CD4-positive, alpha-beta T cell treated with Interleukin-21 for 1 hour (primary cell): Measurements from ENCODE around the gene PAXX.
A peak's percentile ranks its signal among the peaks of the same experiment; 100 is the strongest.

ENCODE experiments used
- DNase-seq: peaks from one replicate; pipeline ENCODE4 v3.0.0-alpha.2; 2020

The PAXX gene

DNA sequence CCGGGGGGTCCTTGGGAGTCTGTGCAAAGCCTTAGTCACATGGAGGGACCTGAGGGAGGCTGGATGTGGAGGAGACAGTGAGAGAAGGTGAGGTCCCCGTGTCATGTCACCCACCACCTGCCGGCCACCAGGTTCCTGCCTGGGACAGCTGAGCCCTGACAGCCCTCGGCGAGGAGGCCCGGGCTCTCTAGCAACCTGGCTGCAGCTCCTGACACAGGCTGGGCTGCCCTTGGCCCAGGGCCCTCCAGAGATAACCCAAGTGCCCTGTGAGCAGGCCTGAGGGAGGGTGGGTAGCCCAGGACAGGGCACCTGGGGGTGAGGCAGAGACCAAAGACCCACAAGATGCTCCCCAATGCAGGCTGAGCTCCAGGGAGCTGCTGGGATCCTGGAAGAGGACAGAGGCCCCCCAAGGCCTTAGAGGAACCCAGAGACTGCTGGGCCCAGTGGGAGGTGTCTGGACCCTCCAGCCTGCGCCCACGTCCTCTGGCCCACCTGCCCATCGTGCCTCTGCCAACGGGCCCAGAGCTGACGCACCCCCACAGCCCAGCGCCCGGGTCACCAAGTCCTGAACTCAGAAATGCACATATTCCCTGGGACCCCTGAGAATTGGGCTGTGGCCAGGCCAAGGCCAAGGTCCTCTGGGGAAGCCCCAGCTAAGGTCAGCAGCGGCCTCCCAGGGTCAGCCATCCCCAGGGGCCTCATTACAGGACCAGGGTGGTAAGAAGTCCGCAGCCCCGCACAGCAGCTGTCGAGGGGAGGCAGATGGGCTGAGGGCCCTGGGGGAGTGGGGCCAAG, 23.7 kb upstream of the PAXX start:
- no peak for DNase-seq

DNA sequence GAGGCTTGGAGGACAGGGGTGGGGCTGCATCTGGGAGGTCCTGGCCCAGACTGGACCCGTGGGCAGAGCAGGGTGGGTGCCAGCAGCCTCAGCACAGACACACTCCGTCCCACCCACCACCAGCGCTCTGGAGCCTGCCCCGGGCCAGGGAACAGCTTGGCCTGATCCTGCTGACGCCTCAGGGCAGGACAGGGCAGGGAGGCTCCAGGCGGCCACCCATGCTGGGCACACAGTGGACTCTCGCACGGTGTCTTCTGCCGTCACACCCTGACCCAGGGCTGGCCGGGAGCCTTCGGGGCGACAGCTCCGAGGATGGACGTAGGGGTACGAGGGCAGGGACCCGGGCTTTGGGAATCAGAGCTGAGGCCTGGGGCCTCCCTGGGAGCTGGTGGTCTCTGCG, 23.1 kb upstream of the PAXX start:
- DNase-seq = no peak

DNA sequence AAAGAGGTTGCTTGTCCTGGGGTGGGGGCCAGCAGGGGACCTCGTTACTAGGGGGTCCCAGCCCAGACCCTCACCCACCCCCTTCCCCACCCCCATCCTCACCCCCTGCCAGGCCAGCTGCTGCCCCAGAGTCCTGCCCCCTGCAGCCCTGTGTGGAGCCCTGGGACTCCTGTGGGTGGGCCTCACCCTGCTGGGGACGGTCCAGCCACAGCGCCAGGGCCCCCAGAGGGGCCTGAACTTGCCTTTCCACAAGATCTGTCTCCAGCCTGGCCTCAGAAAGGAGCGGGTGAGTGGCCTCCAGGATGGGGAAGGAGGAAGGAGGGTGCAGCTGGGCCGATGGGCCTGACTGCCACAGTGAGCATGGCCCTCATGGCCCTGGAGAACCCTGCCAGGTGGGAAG, 22.4 kb upstream of the PAXX start:
- no peak for DNase-seq

DNA sequence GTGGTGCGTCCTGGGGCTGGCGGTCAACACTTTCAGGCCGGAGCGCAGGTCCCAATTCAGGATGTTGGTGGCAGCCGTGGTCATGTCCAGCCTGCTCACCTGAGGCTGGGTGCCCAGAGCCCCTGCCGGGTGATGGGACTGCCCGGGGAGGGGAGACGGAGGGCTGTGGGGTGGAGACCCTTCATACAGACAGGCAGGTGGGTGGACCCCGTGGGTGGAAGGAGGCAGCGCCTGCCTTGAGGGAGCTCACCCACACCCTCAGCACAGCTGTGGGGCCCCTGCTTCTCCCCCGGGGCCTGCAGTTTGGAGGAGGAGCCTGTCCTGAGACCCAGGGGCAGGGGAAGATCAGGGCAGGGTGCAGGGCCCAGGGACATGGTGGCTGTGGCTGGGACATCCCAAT, 21.9 kb upstream of the PAXX start:
- DNase-seq = no peak

DNA sequence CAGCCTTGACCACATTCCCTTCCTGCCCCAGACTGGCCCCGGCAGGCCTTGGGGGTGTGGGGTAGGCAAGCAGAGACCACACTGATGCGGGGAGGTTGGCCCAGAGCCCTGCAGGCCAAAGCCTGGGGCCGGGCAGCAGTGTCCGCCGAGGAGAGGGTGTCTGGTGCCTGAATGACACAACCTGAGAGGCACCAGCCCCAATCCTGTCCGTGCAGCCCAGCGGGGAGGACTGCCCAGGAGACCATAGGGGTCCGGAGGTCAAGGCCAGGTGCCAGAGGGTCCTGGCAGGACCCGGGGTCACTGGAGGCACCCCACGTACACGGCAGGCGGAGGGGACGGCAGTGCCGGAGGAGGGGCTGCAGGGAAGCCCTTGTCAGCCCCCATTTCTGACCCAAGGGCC, 20.5 kb upstream of the PAXX start:
- no peak for DNase-seq

DNA sequence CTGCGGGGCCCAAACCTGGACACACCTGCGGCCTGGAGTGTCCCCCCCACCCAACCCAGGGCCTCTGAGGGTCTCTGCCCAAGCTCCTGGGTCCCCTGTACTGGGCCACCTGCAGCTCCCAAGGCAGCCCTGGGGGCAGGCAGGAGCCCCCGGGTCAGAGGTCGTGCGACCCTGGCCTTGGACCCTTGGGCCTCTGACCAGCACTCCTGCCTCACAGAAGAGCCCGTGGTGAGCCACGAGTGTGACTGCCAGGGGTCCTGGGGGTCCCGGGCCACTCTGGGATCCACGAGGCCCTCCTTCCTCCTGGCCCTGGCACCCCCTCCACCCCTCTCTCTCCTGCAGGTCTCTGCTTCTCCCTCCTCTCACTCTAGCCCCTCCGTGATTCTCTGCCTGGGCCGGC, 19.9 kb upstream of the PAXX start:
- DNase-seq = no peak

DNA sequence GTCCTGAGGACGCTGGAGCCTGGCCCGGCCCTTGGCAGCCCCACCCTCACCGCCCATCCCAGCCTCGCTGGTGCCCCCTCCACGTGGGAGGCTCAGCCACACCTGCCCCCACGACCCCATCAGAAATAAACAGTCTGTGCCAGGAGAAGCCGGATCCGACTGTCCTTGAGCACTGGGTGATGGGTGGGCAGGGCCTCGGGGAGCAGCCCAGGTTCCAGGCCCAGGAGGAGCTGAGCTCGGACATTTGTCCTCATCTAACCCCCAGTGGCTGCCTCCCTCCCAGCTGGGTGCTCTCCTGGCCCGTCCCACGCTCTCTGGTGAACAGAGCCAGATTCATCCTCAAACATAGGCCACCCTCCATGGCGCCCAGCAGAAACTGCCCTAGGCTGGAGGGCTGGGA, 19.5 kb upstream of the PAXX start:
- DNase-seq = no peak

DNA sequence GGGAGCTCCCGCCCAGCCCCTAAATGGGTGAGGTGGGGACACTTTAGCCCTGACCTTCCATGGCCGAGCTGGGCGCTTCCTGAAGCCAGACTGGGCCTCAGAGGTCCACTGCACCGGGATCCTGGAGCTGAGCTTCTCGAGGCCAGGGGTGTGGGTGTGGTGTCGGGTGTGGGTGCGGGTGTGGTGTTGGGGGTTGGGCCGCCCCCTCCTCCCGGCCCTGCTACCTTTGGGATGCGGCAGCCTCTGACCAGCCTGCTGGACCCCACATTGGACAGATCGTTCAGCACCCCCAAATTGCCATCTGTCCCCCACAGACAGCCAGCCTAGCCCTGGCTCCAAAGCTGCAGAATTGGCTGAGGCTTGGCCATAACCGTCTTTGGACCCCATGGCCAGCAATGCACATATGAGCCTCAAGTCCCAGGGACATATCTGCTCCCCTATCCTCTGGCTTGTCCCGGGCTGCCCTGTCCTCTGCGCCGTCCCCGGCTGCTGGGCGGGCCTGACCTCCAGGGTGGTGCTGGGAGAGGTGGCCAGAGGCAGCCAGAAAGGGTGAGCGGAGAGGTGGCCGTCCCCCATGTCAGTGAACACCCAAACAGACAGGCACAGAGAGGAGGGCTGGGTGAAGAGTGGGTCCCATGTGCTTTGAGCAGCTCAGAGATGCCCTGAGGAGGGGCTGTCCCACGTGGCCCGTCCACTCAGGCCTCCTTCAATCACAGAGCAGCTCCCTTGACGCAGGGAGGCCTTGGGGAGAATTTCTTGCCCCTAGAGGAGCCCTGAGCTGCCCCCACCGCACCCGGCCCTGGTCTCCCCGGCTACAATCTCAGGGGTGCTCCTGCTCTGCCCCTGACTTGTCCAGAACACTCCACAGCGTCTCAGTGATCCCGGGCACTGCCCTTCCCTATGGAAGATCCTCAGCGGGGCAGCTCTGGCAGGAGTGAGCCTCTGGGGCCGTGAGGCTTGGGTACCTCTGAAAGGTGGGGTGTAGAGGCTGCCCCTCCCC, 18.3 kb upstream of the PAXX start:
- no peak for DNase-seq

DNA sequence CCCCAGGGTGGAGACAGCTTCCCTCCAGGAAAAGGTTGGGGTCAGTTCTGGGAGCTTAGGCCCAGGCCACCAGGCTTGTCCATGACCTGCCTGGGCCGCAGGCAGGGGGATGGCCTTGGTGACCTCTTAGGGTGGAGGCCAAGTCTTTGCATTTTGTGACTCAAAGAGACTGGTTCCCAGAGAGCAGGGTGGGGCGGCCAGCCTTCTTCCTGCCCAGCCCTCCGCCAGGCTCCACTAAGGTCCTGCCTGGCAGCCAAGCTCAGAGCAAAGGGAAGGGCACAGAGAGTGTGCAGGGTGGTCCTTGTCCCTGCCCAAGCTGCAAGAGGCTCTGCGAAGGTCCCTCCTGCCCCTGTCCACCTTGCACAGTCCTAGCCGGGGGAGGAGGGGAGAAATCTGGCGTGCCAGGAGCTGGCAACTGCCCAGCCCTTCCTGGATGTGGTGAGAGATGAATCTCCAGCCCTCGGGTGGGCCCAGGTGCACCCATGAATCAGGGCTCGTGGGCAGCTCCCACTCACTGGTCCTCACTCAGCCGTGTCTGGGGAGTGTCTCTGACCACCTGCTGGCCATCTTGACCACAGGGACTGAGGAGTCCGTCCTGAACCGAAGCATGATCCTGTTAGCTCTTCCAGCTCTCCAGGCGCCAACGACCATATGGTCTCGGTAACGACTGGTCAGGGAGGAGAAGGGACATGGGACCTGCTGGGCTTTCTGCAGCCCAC, 17.2 kb upstream of the PAXX start:
- DNase-seq = no peak

DNA sequence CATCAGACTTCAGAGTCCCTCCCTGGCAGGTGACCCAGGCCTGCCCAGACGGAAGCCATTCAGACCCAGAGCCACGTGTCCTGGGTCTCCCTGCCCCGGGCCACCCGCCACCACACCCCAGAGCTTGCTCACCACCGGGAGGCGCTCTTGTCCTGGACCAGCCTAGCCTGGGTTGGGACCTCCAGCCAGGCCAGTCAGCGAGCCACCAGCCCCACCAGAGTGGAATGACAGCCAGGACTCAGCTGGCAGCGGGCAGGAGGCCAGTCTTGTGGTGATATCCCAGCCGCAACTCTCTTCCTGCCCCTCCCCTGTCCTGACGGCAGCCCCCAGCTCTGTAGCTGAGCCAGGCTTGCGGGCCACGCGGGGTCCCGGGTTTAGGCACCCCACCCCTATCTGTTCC, 16.6 kb upstream of the PAXX start:
- DNase-seq = peak; percentile 43

DNA sequence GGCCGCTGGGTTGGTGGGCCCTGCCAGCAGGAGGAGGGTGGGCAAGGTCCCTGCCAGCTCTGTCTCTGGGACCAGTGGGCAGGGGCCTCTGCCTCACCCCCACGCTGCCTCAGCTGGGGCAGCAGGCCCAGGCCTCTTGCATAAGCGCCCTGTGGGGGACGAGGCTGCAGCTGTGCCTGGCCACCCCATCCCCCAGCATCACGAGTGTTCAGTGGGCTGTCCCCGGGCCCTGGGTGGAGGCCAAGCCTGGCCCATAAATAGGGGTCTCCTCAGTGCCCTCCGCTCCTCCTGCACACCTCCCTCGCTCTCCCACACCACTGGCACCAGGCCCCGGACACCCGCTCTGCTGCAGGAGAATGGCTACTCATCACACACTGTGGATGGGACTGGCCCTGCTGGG, 15.0 kb upstream of the PAXX start, which contains the start of gene PTGDS:
Gene PTGDS, plus strand, starts transcription at position 282 of the 400 bp plus-strand sequence. Its CDS starts 75 bp downstream, at position 357.
- DNase-seq = no peak

DNA sequence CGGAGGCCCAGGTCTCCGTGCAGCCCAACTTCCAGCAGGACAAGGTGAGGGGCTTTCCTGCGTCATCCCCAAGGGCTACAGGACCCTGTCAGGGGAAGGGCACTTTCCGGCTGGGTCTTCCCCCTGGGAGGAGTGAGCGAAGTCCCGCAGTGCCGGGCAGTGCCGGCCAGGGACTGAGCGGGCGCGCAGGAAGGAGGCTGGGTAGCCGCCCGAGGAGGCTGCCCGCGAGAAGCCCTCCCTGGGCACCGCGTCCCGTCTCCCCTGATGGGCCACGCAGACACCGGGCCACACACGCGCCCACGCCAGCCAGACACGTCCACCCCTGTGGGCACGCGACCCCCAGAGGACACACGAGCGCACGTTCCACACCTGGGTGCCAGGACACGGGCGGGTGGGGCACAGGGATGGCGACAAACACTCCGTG, 14.6 kb upstream of the PAXX start:
- DNase-seq = no peak

DNA sequence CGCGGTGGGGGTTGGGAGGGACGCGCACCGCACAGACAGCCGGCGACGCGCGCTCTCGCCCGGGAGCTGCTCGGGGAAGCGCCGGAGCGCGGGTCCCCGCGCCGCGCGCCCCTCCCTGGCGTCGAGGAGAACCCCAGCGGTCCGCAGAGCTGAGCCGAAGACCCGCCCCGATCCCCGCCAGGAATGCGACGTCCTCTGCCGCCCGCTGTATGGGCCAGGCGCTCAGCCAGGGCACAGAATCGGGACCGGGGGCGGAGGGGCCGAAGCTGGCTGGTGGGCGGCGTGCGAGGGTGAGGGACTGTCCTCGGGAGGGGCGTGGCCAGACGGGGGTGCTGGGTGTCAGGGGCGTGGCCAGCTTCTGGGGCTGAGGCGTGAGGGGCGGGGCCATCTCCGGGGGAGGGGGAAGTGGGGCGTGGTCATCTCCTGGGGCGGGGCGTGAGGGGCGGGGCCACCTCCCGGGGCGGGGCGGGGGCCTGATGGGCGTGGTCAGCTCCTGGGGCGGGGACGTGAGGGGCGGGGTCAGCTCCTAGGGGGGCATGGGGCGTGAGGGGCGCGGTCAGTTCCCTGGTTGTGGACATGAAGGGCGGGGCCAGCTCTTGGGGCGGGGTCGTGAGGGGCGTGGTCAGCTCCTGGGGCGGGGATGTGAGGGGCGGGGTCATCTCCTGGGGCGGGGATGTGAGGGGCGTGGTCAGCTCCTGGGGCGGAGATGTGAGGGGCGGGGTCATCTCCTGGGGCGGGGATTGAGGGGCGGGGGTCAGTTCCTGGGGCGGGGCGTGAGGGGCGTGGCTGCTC, 14.0 kb upstream of the PAXX start:
- DNase-seq = peak; percentile 75

DNA sequence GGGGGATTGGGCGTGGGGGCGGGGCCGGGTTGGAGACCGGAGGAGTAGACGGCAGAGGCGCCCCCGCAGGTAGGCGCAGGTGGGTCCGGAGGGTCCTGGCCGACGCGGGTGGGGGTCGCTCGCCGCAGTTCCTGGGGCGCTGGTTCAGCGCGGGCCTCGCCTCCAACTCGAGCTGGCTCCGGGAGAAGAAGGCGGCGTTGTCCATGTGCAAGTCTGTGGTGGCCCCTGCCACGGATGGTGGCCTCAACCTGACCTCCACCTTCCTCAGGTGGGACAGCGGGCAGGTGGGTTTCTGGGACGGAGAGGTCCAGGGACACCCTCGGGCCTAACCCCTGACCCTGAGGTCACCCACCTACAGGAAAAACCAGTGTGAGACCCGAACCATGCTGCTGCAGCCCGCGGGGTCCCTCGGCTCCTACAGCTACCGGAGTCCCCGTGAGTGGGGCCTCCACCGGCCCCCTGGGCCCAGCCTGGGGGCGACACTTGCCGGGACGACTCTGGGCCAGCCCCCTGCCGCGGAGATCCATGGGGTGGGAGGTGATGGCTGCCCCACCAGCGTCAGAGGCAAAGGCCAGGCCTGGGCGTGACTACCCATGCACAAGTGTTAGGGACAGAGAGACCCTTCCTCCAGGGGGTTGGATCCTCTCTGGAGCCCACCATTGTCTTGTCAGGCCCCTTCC, 13.2 kb upstream of the PAXX start:
- DNase-seq = no peak

DNA sequence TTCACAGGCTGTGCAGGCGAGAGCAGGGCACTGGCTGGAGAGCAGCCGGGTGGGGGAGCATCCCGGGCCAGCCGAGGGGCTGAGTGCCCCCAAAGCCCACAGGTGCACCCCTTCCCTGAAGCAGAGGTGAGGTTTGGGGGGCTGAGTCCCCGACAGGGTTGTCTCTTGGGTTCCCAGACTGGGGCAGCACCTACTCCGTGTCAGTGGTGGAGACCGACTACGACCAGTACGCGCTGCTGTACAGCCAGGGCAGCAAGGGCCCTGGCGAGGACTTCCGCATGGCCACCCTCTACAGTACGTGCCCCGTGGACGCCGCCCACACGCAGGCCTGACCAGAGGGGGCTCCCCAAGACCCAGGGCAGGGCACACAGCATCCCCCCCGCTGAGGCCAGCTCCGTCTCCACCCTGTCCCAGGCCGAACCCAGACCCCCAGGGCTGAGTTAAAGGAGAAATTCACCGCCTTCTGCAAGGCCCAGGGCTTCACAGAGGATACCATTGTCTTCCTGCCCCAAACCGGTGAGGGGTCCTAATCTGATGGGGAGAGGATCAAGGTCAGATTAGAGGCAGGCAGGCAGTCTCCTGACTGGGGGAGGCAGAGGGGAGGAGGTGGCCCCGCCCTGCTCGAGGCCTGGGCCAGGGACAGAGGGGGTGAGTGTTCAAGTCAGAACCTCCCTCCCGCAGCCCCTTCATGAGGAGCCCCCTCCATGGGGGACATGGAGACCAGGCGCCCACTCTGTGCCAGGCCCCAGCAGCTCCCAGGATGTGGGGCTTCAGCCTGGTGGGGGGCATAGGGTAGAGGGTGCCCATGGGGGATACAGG, 12.2 kb upstream of the PAXX start:
- no peak for DNase-seq

DNA sequence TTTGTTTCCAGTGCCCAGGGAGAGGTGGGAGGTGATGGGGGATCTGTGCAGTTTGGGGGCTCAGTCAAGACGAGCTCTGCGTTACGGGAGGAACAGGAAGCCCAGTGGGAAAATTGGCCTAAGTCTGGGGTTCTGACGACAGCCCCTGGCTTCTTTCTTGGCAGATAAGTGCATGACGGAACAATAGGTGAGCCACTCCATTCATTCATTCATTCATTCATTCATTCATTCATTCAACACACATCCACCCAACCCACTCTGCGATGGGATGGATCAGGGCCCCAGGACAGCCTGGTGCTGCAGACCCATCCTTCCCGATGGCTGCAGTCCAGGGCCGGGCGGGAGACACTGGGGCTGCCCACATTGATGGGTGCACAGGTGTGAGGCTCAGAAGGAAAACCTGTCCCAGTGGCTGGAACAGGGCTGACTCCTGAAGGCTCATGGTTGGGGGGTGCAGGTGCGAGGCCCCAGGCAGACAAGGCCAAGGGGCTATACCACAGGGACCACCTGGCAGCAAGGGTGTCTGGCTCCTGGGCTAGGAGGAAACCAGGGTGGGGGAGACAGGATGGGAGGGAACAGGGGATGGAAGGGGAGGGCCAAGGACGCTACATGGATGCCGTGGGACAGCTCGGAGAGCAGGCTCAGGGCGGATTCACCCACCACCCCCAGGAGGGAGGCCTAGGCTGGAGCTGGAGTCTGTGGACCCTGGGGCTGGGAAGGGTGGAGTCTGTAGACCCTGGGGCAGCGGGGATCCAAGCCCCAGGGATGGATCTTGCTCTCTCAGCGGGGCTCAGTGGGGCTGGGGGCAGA, 11.3 kb upstream of the PAXX start:
- DNase-seq = no peak

DNA sequence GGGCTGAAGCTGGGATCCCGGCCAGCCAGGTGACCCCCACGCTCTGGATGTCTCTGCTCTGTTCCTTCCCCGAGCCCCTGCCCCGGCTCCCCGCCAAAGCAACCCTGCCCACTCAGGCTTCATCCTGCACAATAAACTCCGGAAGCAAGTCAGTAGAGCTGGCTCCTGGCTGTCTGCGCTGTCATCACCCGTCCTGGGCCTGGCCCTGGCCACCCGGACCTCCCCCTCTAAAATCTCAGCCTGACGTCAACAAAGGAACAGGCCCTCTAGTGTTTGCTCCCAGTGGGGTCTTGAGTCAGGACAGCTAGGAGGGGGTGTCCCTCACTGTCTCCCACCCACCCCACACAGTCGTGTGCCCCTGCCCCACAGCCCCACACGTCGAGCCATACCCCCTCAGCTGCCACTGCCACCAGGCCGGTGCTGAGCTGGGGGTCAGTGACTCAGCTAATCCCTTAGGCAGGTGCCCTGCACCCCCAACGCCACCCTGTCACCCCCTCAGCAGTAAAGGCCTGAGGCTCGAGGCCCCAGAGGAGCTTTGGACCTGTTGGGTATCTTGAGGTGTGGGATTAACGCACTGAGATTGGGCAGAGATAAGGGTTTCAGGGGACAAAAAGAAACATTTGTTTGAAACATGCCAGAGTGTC, 10.5 kb upstream of the PAXX start:
- no peak for DNase-seq

DNA sequence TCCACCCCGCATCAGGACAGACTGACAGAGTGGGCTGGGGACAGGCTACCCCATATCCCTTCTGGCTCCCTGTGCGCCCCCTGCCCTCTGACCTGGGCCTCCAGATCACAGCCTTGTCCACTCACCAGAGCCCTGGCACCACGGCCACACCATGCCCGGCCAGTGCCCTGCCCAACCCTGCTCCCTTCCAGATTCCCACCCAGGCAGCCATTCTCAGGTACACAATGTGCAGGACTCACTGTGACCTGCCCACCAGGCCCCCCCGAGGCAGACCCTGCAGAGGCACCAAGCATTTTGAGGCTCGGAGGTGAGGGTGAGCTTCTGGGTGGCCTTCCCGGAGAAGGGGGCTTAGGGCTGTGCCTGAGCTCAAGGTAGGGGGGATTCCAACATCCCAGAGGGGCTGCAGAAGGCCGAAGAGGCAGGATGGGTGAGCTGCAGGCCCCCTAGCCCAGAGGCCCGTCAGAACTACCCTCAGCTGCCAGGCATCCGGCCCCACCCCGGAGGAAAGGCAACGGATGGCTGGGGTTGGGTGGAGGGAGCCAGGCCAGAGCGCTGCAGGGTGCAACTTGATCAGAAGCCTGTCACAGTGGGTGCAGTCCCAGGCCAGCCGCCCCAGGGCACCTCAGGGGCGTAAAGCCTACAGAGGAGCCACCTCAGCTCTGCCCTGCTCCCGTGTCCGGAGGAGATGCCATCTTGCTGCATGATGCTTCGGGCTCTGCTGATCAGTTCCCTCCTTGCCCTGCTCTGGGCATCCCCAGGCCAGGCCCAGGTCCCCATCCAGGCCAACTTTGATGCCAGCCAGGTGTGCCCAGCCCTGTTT, 9.8 kb upstream of the PAXX start, which contains the start of gene LCNL1:
Gene LCNL1, plus strand, starts transcription at position 762 of the 820 bp plus-strand sequence. CDS start 594 bp downstream, outside the sequence.
- no peak for DNase-seq
